Measurements from ENCODE around the gene THSD7B.

THSD7B gene

GRCh38 chr2:136860443-136860958 is 95.2 kb downstream of the THSD7B start:
- Mint-ChIP-seq H3K4me1 (ENCODE audit: low read depth in 2 of 2) (no peaks in the 10 kb centered on the region), H3K36me3 (ENCODE audit: insufficient read depth) (no peaks in the 10 kb centered on the region)

GRCh38 chr2:136863468-136863867 is 98.1 kb downstream of the THSD7B start:
- no peak for DNase-seq

More at GRCh38 chr2:136860443-136860958, 95.2 kb downstream of the THSD7B start:
- no peaks in the 10 kb centered on the region for H3K27me3 Mint-ChIP-seq
- ATAC-seq (replicated peaks), result no peak
- H3K4me3 Mint-ChIP-seq, result no peak overlapping the region
- no peak overlapping the region for H3K27ac Mint-ChIP-seq
- DNase-seq, result no peak
- H3K9me3 Mint-ChIP-seq, result peaks cover 0 to 7% of the 10 kb centered on the region in 2 donors

DNA sequence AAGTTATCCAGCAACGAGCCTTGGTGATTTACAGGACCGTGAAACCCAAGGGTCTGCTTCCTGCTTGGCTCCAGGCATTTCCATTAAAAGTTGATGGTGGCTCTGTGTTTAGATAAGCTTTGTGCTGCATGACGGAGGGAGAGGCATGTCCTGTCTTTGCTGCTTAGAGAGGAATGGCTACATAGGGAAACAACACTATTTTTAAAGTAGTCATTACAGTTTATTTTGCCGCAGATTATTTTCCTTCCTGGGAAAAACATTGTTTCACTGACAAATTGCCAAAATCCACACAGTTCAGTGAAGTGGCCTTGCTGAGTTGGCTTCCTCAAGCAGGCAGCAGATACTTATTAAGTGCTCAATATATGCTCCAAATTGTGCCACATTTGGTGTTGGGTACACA is 98.5 kb downstream of the THSD7B start:
- DNase-seq (no peak), ATAC-seq (replicated peaks) (no peak)
- H3K9me3 Mint-ChIP-seq, result peaks cover 0 to 7% of the 10 kb centered on the region in 2 donors
- no peaks in the 10 kb centered on the region for H3K27me3 Mint-ChIP-seq
- H3K27ac Mint-ChIP-seq, result no peak overlapping the region
- H3K36me3 Mint-ChIP-seq (ENCODE audit: insufficient read depth), result no peaks in the 10 kb centered on the region
- no peak overlapping the region for H3K4me3 Mint-ChIP-seq
- no peaks in the 10 kb centered on the region for H3K4me1 Mint-ChIP-seq (ENCODE audit: low read depth in 2 of 2)

More at GRCh38 chr2:136863468-136863867, 98.1 kb downstream of the THSD7B start:
- no peak overlapping the region for H3K27ac Mint-ChIP-seq
- H3K27me3 Mint-ChIP-seq, result no peaks in the 10 kb centered on the region
- peaks cover 0 to 7% of the 10 kb centered on the region in 2 donors for H3K9me3 Mint-ChIP-seq
- H3K4me3 Mint-ChIP-seq, result no peak overlapping the region
- ATAC-seq (replicated peaks), result no peak
- no peaks in the 10 kb centered on the region for H3K4me1 Mint-ChIP-seq (ENCODE audit: low read depth in 2 of 2)
- H3K36me3 Mint-ChIP-seq (ENCODE audit: insufficient read depth), result no peaks in the 10 kb centered on the region

- H3K36me3 Mint-ChIP-seq (ENCODE audit: insufficient read depth), result no peaks in the 10 kb centered on the region
- H3K9me3 Mint-ChIP-seq, result peaks cover 0 to 3% of the 10 kb centered on the region in 2 donors
- no peaks in the 10 kb centered on the region for H3K27me3 Mint-ChIP-seq
- ATAC-seq (replicated peaks) (no peak), DNase-seq (no peak)
- no peak overlapping the region for H3K4me3 Mint-ChIP-seq
- H3K4me1 Mint-ChIP-seq (ENCODE audit: low read depth in 2 of 2), result no peaks in the 10 kb centered on the region
- H3K27ac Mint-ChIP-seq, result no peak overlapping the region
These were observed 106.1 kb downstream of the THSD7B start for GRCh38 chr2:136871424-136871823.

GRCh38 chr2:136874258-136874657 is 108.9 kb downstream of the THSD7B start:
- DNase-seq (no peak), ATAC-seq (replicated peaks) (no peak)
- H3K9me3 Mint-ChIP-seq, result peaks cover 0 to 5% of the 10 kb centered on the region in 2 donors
- H3K36me3 Mint-ChIP-seq (ENCODE audit: insufficient read depth), result no peaks in the 10 kb centered on the region
- H3K4me3 Mint-ChIP-seq, result no peak overlapping the region
- H3K4me1 Mint-ChIP-seq (ENCODE audit: low read depth in 2 of 2), result no peaks in the 10 kb centered on the region
- no peaks in the 10 kb centered on the region for H3K27me3 Mint-ChIP-seq
- H3K27ac Mint-ChIP-seq, result no peak overlapping the region

DNA sequence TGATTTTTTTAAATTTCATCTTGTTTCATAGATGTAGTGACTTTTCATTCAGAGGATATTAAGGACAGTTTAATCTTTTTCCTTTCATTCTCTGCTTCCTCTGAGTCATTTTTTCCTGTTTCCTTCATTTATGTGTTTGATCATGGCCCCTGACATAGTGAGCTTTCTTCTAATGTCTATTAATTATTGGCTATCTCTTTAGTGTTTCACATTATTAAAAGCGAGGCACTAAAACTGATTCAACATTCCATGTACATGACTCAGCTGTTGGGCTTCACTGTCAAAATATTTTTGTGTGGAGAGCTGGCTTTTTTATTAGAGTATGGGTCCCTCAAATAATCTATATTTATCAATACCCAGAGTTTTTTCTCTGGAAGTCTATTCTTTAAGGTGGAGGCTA is 125.8 kb downstream of the THSD7B start:
- DNase-seq (no peak), ATAC-seq (replicated peaks) (no peak)
- Mint-ChIP-seq H3K36me3 (ENCODE audit: insufficient read depth) (no peaks in the 10 kb centered on the region), H3K4me3 (no peak overlapping the region), H3K27me3 (no peaks in the 10 kb centered on the region), H3K4me1 (ENCODE audit: low read depth in 2 of 2) (no peaks in the 10 kb centered on the region), H3K27ac (no peak overlapping the region), H3K9me3 (peaks cover 6 to 11% of the 10 kb centered on the region in 2 donors)

DNA sequence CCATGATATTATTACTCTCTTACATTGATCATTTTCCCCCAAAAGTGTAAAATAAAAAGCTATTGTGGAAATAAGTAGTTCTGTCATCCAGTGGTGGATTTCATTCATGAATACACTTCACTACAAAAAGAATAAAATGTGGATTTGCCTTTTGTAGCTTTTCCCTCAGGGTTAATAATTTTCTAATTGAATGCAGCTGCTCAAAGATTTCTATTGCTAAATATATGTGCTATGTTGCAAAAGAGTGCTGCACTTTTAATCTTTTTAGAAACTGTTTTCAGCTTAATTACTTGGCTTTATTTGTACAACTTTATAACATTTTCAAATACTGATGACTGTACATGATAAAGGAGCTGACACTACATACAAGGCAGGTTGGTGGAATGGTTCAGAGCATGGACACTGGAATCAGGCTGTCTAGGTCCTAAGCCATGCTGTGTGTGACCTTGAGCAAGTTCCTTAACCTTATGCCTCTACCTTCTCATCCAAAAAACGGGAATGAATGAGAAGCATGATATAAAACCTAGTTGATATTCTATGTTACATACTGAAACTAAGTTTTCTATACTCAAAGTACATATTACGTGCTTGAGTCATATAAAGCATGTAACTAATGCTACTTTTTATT is 128.8 kb downstream of the THSD7B start:
- H3K4me1 Mint-ChIP-seq (ENCODE audit: low read depth in 2 of 2), result no peaks in the 10 kb centered on the region
- peaks cover 4 to 11% of the 10 kb centered on the region in 2 donors for H3K9me3 Mint-ChIP-seq

GRCh38 chr2:136901732-136902131 is 136.4 kb downstream of the THSD7B start:
- H3K9me3 Mint-ChIP-seq, result no peaks in the 10 kb centered on the region
- H3K27me3 Mint-ChIP-seq, result no peaks in the 10 kb centered on the region
- ATAC-seq (replicated peaks) (no peak), DNase-seq (no peak)
- peaks cover 3% of the 10 kb centered on the region for H3K36me3 Mint-ChIP-seq (ENCODE audit: insufficient read depth)
- no peak overlapping the region for H3K4me3 Mint-ChIP-seq
- no peak overlapping the region for H3K27ac Mint-ChIP-seq
- no peaks in the 10 kb centered on the region for H3K4me1 Mint-ChIP-seq (ENCODE audit: low read depth in 2 of 2)

More for the DNA sequence above, 128.8 kb downstream of the THSD7B start:
- no peak overlapping the region for H3K4me3 Mint-ChIP-seq
- DNase-seq (no peak), ATAC-seq (replicated peaks) (no peak)
- H3K36me3 Mint-ChIP-seq (ENCODE audit: insufficient read depth), result no peaks in the 10 kb centered on the region
- no peak overlapping the region for H3K27ac Mint-ChIP-seq
- H3K27me3 Mint-ChIP-seq, result no peaks in the 10 kb centered on the region

DNA sequence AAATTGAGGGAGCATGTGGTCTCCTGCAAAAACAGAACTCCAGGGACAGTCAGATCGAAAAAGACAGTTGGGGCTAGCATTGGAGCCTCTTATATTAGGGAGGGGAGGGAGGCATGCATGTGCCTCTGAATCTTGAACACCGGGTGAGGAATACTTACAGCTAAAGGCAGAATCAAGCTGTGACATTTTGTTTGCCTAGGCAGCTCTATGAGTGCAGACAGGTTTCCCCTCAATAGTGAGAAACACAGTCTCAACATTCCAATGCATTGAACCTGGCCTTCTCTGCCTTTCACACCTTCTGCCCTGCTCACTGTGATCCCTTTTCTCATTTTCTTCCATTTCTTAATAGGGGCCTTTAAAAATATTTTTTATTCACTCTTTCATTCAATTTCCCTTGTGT is 140.4 kb downstream of the THSD7B start:
- ATAC-seq (replicated peaks) (no peak), DNase-seq (no peak)
- Mint-ChIP-seq H3K36me3 (ENCODE audit: insufficient read depth) (peaks cover 3% of the 10 kb centered on the region), H3K4me3 (no peak overlapping the region), H3K27ac (no peak overlapping the region), H3K4me1 (ENCODE audit: low read depth in 2 of 2) (no peaks in the 10 kb centered on the region), H3K9me3 (no peaks in the 10 kb centered on the region), H3K27me3 (no peaks in the 10 kb centered on the region)

- Mint-ChIP-seq H3K4me1 (ENCODE audit: low read depth in 2 of 2) (no peaks in the 10 kb centered on the region), H3K27me3 (no peaks in the 10 kb centered on the region), H3K4me3 (no peak overlapping the region), H3K36me3 (ENCODE audit: insufficient read depth) (no peaks in the 10 kb centered on the region), H3K9me3 (peaks cover 6 to 14% of the 10 kb centered on the region in 2 donors), H3K27ac (no peak overlapping the region)
- DNase-seq (no peak), ATAC-seq (replicated peaks) (no peak)
These were observed 144.4 kb downstream of the THSD7B start for GRCh38 chr2:136909777-136910176.

DNA sequence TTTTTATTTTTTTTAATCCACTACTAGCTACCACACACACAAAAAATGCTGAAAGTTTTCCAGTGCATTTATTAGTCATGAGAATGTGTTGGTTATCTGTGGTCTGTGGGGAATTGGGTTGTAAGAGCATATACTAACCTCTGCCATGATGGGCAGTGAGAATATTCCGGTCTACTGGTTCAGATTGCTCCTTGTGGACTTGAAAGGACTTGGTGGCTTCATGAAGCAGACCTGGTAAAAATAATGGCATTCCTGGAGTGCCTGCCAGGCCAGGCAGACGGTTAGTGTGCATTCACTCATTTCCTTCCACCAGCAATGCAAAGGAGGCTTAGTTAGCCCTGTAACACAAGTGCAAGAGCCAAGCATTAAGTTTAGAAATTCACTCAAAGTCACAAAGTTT is 150.8 kb downstream of the THSD7B start:
- Mint-ChIP-seq H3K4me1 (ENCODE audit: low read depth in 2 of 2) (no peaks in the 10 kb centered on the region), H3K9me3 (peaks cover 10 to 14% of the 10 kb centered on the region in 2 donors), H3K27me3 (no peaks in the 10 kb centered on the region), H3K27ac (no peak overlapping the region), H3K4me3 (no peak overlapping the region), H3K36me3 (ENCODE audit: insufficient read depth) (no peaks in the 10 kb centered on the region)
- ATAC-seq (replicated peaks) (no peak), DNase-seq (no peak)

GRCh38 chr2:136917411-136917881 is 152.1 kb downstream of the THSD7B start:
- Mint-ChIP-seq H3K4me1 (ENCODE audit: low read depth in 2 of 2) (no peaks in the 10 kb centered on the region), H3K4me3 (no peak overlapping the region), H3K36me3 (ENCODE audit: insufficient read depth) (no peaks in the 10 kb centered on the region), H3K9me3 (peaks cover 7 to 8% of the 10 kb centered on the region in 2 donors), H3K27me3 (no peaks in the 10 kb centered on the region), H3K27ac (no peak overlapping the region)
- ATAC-seq (replicated peaks) (no peak), DNase-seq (no peak)

DNA sequence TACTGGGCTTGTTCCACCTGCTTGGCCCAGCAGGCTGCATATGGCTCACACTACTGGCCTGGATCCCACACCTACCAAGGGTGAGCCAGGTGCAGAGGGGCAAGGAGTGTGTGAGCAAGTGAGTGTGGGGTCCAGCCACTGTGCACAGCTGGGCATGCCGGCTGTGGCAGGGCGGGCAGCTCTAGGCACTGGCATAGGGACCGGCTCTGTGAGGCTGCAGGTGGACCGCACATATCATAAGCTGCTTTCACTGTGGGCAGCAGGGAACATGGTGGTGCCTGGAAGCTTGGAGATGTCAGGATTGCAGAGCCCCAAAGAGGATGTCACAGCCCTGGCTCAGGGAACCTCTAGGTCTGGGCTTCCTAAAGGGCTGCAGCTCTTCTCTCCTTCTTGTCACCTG is 154.3 kb downstream of the THSD7B start:
- Mint-ChIP-seq H3K27me3 (no peaks in the 10 kb centered on the region), H3K9me3 (peaks cover 0 to 6% of the 10 kb centered on the region in 2 donors), H3K4me1 (ENCODE audit: low read depth in 2 of 2) (no peaks in the 10 kb centered on the region), H3K4me3 (no peak overlapping the region), H3K36me3 (ENCODE audit: insufficient read depth) (no peaks in the 10 kb centered on the region), H3K27ac (no peak overlapping the region)
- no peak for DNase-seq
- no peak for ATAC-seq (replicated peaks)

DNA sequence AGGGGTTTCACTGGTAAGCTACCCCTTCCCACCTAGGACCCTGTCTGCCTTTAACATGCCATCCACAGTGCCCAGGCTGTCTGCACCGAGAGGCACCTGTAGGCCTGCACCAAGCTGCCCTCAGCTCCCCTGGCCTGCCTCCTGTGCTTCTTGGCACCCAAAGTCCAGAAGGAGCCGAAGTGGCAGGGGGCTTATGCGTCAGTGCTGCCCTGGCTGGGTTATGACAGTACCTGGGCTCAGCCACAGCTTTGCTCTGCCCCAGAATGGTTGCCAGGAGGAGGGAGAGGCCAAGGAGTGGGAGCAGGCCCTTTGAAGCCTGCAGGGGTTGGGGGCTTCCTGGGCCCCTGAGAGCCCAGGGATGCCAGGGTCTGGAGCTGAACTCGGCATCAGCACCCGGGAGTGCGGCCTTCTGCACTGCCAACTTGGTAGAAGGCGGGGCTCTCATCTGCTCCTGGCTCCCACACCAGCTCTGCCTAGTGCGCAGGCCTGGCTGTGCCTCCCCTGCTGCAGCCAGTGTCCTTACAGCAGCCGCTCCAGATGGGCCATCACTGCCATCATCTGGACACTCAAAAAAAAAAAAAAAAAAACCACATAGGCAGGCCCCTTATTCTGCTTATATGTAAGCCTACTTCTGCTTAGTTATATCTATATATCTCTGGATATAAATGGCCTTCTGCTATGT is 155.4 kb downstream of the THSD7B start:
- H3K27ac Mint-ChIP-seq, result no peak overlapping the region
- H3K9me3 Mint-ChIP-seq, result peaks cover 1 to 6% of the 10 kb centered on the region in 2 donors
- no peaks in the 10 kb centered on the region for H3K27me3 Mint-ChIP-seq
- H3K4me1 Mint-ChIP-seq (ENCODE audit: low read depth in 2 of 2), result no peaks in the 10 kb centered on the region
- H3K4me3 Mint-ChIP-seq, result no peak overlapping the region
- ATAC-seq (replicated peaks), result no peak
- H3K36me3 Mint-ChIP-seq (ENCODE audit: insufficient read depth), result no peaks in the 10 kb centered on the region
- DNase-seq, result no peak
